ENCODE data around the gene LYSMD4. TPM values are rescaled to one million over a fixed set of nuclear protein-coding genes. Genes with fewer than 3 reads are reported as not detected.
A peak's percentile ranks its signal among the peaks of the same experiment; 100 is the strongest.

Gene LYSMD4
- total RNA-seq, 1 experiment from 2014 or later = 14.9 TPM

GRCh38 chr15:99686290-99686689, 46.9 kb downstream of the LYSMD4 start:
- Mint-ChIP-seq H3K36me3 (peaks cover 53% of the 10 kb centered on the region), H3K27me3 (ENCODE audit: low read depth) (no peaks in the 10 kb centered on the region), H3K27ac (no peak overlapping the region), H3K4me3 (no peak overlapping the region), H3K9me3 (peaks cover 27% of the 10 kb centered on the region), H3K4me1 (no peaks in the 10 kb centered on the region)
- DNase-seq (ENCODE audit: low spot score) (no peak), ATAC-seq (no peak)
- POLR2A ChIA-PET = no interaction called here
- TF ChIP-seq, protein P1, sequence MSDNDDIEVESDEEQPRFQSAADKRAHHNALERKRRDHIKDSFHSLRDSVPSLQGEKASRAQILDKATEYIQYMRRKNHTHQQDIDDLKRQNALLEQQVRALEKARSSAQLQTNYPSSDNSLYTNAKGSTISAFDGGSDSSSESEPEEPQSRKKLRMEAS (CRISPR knock-in tag; IDR thresholded peaks at IDR 0.05) = no peak
- TF ChIP-seq MXD4 (CRISPR knock-in tag; IDR thresholded peaks at IDR 0.05; ENCODE audit: borderline replicate concordance) (no peak), JUN (CRISPR knock-in tag; IDR thresholded peaks at IDR 0.05) (no peak), ZNF317 (CRISPR knock-in tag; IDR thresholded peaks at IDR 0.05; ENCODE audit: borderline replicate concordance, low read depth) (peak; percentile 55; the same call in 1 of the 2 replicates), GRHL2 (CRISPR knock-in tag; IDR thresholded peaks at IDR 0.05; ENCODE audit: insufficient replicate concordance, severe bottlenecking) (no peak), CREM (CRISPR knock-in tag; IDR thresholded peaks at IDR 0.05) (no peak)
- TF ChIP-seq, protein P2, sequence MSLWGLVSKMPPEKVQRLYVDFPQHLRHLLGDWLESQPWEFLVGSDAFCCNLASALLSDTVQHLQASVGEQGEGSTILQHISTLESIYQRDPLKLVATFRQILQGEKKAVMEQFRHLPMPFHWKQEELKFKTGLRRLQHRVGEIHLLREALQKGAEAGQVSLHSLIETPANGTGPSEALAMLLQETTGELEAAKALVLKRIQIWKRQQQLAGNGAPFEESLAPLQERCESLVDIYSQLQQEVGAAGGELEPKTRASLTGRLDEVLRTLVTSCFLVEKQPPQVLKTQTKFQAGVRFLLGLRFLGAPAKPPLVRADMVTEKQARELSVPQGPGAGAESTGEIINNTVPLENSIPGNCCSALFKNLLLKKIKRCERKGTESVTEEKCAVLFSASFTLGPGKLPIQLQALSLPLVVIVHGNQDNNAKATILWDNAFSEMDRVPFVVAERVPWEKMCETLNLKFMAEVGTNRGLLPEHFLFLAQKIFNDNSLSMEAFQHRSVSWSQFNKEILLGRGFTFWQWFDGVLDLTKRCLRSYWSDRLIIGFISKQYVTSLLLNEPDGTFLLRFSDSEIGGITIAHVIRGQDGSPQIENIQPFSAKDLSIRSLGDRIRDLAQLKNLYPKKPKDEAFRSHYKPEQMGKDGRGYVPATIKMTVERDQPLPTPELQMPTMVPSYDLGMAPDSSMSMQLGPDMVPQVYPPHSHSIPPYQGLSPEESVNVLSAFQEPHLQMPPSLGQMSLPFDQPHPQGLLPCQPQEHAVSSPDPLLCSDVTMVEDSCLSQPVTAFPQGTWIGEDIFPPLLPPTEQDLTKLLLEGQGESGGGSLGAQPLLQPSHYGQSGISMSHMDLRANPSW (CRISPR knock-in tag; conservative IDR thresholded peaks at IDR 0.05; ENCODE audit: low read depth) = no peak
- CTCF ChIA-PET = no interaction called here

GRCh38 chr15:99683000-99683670, 50.1 kb downstream of the LYSMD4 start:
- POLR2A ChIA-PET = no interaction called here
- CTCF ChIA-PET = interaction anchor here (1.5 kb wide), 1 partner anchor 21 kb away, joined by 3 read pairs; no protein-coding TSS in a partner anchor
- Mint-ChIP-seq H3K27me3 (ENCODE audit: low read depth) (no peaks in the 10 kb centered on the region), H3K36me3 (peaks cover 59% of the 10 kb centered on the region), H3K27ac (no peak overlapping the region), H3K4me1 (no peaks in the 10 kb centered on the region), H3K4me3 (no peak overlapping the region), H3K9me3 (peaks cover 27% of the 10 kb centered on the region)
- ATAC-seq (no peak), DNase-seq (ENCODE audit: low spot score) (no peak)
- no peak for TF ChIP-seq ZSCAN18 (CRISPR knock-in tag; IDR thresholded peaks at IDR 0.05)
- no peak for TF ChIP-seq ZNF671 (CRISPR knock-in tag; IDR thresholded peaks at IDR 0.05)
- no peak for TF ChIP-seq OVOL2 (CRISPR knock-in tag; IDR thresholded peaks at IDR 0.05; ENCODE audit: borderline replicate concordance)
- TF ChIP-seq MXD4 (CRISPR knock-in tag; IDR thresholded peaks at IDR 0.05; ENCODE audit: borderline replicate concordance) = no peak
- no peak for TF ChIP-seq SP1 (CRISPR knock-in tag; conservative IDR thresholded peaks at IDR 0.05)
- no peak for TF ChIP-seq ARID4B (CRISPR knock-in tag; IDR thresholded peaks at IDR 0.05; ENCODE audit: borderline replicate concordance)
- TF ChIP-seq ZNF232 (CRISPR knock-in tag; IDR thresholded peaks at IDR 0.05) = no peak
- no peak for TF ChIP-seq SMAD3 (CRISPR knock-in tag; IDR thresholded peaks at IDR 0.05; ENCODE audit: borderline replicate concordance)
- no peak for TF ChIP-seq ESRRA (CRISPR knock-in tag; IDR thresholded peaks at IDR 0.05; ENCODE audit: borderline replicate concordance)
- no peak for TF ChIP-seq CBFB (CRISPR knock-in tag; IDR thresholded peaks at IDR 0.05; ENCODE audit: low read depth)
- TF ChIP-seq, protein P3, sequence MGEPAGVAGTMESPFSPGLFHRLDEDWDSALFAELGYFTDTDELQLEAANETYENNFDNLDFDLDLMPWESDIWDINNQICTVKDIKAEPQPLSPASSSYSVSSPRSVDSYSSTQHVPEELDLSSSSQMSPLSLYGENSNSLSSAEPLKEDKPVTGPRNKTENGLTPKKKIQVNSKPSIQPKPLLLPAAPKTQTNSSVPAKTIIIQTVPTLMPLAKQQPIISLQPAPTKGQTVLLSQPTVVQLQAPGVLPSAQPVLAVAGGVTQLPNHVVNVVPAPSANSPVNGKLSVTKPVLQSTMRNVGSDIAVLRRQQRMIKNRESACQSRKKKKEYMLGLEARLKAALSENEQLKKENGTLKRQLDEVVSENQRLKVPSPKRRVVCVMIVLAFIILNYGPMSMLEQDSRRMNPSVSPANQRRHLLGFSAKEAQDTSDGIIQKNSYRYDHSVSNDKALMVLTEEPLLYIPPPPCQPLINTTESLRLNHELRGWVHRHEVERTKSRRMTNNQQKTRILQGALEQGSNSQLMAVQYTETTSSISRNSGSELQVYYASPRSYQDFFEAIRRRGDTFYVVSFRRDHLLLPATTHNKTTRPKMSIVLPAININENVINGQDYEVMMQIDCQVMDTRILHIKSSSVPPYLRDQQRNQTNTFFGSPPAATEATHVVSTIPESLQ (CRISPR knock-in tag; IDR thresholded peaks at IDR 0.05) = no peak
- TF ChIP-seq ZBTB43 (CRISPR knock-in tag; IDR thresholded peaks at IDR 0.05) = no peak
- TF ChIP-seq ZNF423 (CRISPR knock-in tag; IDR thresholded peaks at IDR 0.05) = no peak
- TF ChIP-seq USF1 (CRISPR knock-in tag; IDR thresholded peaks at IDR 0.05) = no peak
